Measurements from ENCODE around the gene RNF128.
"Not testable (repeated sequence)": the region's sequence is repeated elsewhere in the genome, so short reads cannot be mapped to it uniquely, and the experiment has no call there.

RNF128 gene

GRCh38 chrX:106752101-106752678 lies 25.7 kb downstream of the RNF128 start:
- Histone ChIP-seq H2AFZ (ENCODE audit: low read length) (no peak overlapping the region), H3K9ac (ENCODE audit: low read depth, low read length, poor library complexity, severe bottlenecking) (no peak overlapping the region), H3K4me3 (ENCODE audit: low read length, poor library complexity, severe bottlenecking) (no peak overlapping the region), H3F3A (ENCODE audit: low read depth) (no peaks in the 10 kb centered on the region), H3K79me2 (ENCODE audit: insufficient read depth, low read length) (no peaks in the 10 kb centered on the region), H3K27me3 (ENCODE audit: insufficient read depth, low read length, poor library complexity, severe bottlenecking) (no peaks in the 10 kb centered on the region), H3K9me3 (ENCODE audit: insufficient read depth, low read depth, low read length) (no peaks in the 10 kb centered on the region), H3K36me3 (ENCODE audit: insufficient read depth, low read length) (no peaks in the 10 kb centered on the region), H3K4me1 (ENCODE audit: insufficient read depth, low read length, poor library complexity, severe bottlenecking) (no peaks in the 10 kb centered on the region), H4K20me1 (ENCODE audit: insufficient read depth, low read length, poor library complexity, severe bottlenecking) (no peaks in the 10 kb centered on the region), H3K9me2 (replicated peaks; ENCODE audit: low read depth, low read length) (no peaks in the 10 kb centered on the region), H3K4me2 (ENCODE audit: low read depth, low read length, poor library complexity, severe bottlenecking) (no peak overlapping the region)
- no peak for TF ChIP-seq EZH2phosphoT487 (IDR thresholded peaks at IDR 0.05; ENCODE audit: borderline replicate concordance)
- TF ChIP-seq CTCF (conservative IDR thresholded peaks at IDR 0.05; ENCODE audit: low read length): peak; percentile 31

GRCh38 chrX:106769288-106769687 lies 42.8 kb downstream of the RNF128 start:
- not testable (repeated sequence) for H3K4me2 ChIP-seq (ENCODE audit: low read depth, low read length, poor library complexity, severe bottlenecking); H3K4me1 ChIP-seq (ENCODE audit: insufficient read depth, low read length, poor library complexity, severe bottlenecking); H3K9me2 ChIP-seq (replicated peaks; ENCODE audit: low read depth, low read length); H3K27me3 ChIP-seq (ENCODE audit: insufficient read depth, low read length, poor library complexity, severe bottlenecking); H2AFZ ChIP-seq (ENCODE audit: low read length); H3K4me3 ChIP-seq (ENCODE audit: low read length, poor library complexity, severe bottlenecking); H3K9ac ChIP-seq (ENCODE audit: low read depth, low read length, poor library complexity, severe bottlenecking); H4K20me1 ChIP-seq (ENCODE audit: insufficient read depth, low read length, poor library complexity, severe bottlenecking); H3F3A ChIP-seq (ENCODE audit: low read depth); H3K9me3 ChIP-seq (ENCODE audit: insufficient read depth, low read depth, low read length); H3K36me3 ChIP-seq (ENCODE audit: insufficient read depth, low read length); H3K79me2 ChIP-seq (ENCODE audit: insufficient read depth, low read length)

GRCh38 chrX:106774981-106775380 lies 48.5 kb downstream of the RNF128 start:
- Histone ChIP-seq H3K4me3 (ENCODE audit: low read length, poor library complexity, severe bottlenecking) (no peak overlapping the region), H3K4me1 (ENCODE audit: insufficient read depth, low read length, poor library complexity, severe bottlenecking) (no peaks in the 10 kb centered on the region), H3K36me3 (ENCODE audit: insufficient read depth, low read length) (no peaks in the 10 kb centered on the region), H3K27me3 (ENCODE audit: insufficient read depth, low read length, poor library complexity, severe bottlenecking) (no peaks in the 10 kb centered on the region), H3K9ac (ENCODE audit: low read depth, low read length, poor library complexity, severe bottlenecking) (no peak overlapping the region), H3K79me2 (ENCODE audit: insufficient read depth, low read length) (no peaks in the 10 kb centered on the region), H3K4me2 (ENCODE audit: low read depth, low read length, poor library complexity, severe bottlenecking) (no peak overlapping the region), H4K20me1 (ENCODE audit: insufficient read depth, low read length, poor library complexity, severe bottlenecking) (no peaks in the 10 kb centered on the region), H3K9me2 (replicated peaks; ENCODE audit: low read depth, low read length) (no peaks in the 10 kb centered on the region), H3F3A (ENCODE audit: low read depth) (no peaks in the 10 kb centered on the region), H2AFZ (ENCODE audit: low read length) (no peak overlapping the region), H3K9me3 (ENCODE audit: insufficient read depth, low read depth, low read length) (no peaks in the 10 kb centered on the region)
- TF ChIP-seq EZH2phosphoT487 (IDR thresholded peaks at IDR 0.05; ENCODE audit: borderline replicate concordance): no peak

GRCh38 chrX:106780264-106780663 lies 53.8 kb downstream of the RNF128 start:
- Histone ChIP-seq H3K4me1 (ENCODE audit: insufficient read depth, low read length, poor library complexity, severe bottlenecking) (no peaks in the 10 kb centered on the region), H3K4me3 (ENCODE audit: low read length, poor library complexity, severe bottlenecking) (no peak overlapping the region), H3K9me2 (replicated peaks; ENCODE audit: low read depth, low read length) (no peaks in the 10 kb centered on the region), H3K4me2 (ENCODE audit: low read depth, low read length, poor library complexity, severe bottlenecking) (no peak overlapping the region), H4K20me1 (ENCODE audit: insufficient read depth, low read length, poor library complexity, severe bottlenecking) (no peaks in the 10 kb centered on the region), H3F3A (ENCODE audit: low read depth) (no peaks in the 10 kb centered on the region), H3K79me2 (ENCODE audit: insufficient read depth, low read length) (no peaks in the 10 kb centered on the region), H3K9me3 (ENCODE audit: insufficient read depth, low read depth, low read length) (no peaks in the 10 kb centered on the region), H3K27me3 (ENCODE audit: insufficient read depth, low read length, poor library complexity, severe bottlenecking) (no peaks in the 10 kb centered on the region), H2AFZ (ENCODE audit: low read length) (no peak overlapping the region), H3K9ac (ENCODE audit: low read depth, low read length, poor library complexity, severe bottlenecking) (no peak overlapping the region), H3K36me3 (ENCODE audit: insufficient read depth, low read length) (no peaks in the 10 kb centered on the region)
- TF ChIP-seq EZH2phosphoT487 (IDR thresholded peaks at IDR 0.05; ENCODE audit: borderline replicate concordance) (no peak), CTCF (conservative IDR thresholded peaks at IDR 0.05; ENCODE audit: low read length) (no peak)

Measured in Loucy (cell line).